GM12873 (cell line): ENCODE measurements around the gene PDE4D.

Source experiments
- TF ChIP-seq, protein P1 (sequence below): IDR thresholded peaks from 2 replicates; pipeline ENCODE4 v1.5.1; 2012; ENCODE audit warnings: low read depth, mild to moderate bottlenecking, moderate library complexity, low read length, control low read depth; ENCODE audit not compliant: insufficient read depth; ENCODE audit errors: missing control alignments

PDE4D gene

DNA sequence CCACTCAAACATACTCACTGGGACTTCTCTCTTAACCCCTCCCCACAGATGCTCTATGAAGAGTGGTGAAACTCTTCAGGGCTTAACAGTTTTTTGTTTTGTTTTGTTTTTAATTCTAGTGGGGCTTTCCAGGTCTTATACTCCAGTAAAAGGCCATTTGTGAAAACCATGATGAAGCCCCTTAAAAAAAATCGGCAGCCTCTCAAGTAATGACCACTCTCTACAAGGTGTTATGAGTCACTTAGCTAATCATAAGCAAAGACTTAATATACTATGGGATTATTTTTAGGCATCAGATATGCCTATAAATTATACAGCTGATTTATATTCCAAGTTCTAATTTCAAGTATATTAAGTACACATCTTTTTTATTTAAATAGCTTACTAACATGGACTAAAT, 702.8 kb downstream of the PDE4D start:
- TF ChIP-seq, protein P1, sequence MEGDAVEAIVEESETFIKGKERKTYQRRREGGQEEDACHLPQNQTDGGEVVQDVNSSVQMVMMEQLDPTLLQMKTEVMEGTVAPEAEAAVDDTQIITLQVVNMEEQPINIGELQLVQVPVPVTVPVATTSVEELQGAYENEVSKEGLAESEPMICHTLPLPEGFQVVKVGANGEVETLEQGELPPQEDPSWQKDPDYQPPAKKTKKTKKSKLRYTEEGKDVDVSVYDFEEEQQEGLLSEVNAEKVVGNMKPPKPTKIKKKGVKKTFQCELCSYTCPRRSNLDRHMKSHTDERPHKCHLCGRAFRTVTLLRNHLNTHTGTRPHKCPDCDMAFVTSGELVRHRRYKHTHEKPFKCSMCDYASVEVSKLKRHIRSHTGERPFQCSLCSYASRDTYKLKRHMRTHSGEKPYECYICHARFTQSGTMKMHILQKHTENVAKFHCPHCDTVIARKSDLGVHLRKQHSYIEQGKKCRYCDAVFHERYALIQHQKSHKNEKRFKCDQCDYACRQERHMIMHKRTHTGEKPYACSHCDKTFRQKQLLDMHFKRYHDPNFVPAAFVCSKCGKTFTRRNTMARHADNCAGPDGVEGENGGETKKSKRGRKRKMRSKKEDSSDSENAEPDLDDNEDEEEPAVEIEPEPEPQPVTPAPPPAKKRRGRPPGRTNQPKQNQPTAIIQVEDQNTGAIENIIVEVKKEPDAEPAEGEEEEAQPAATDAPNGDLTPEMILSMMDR: no peak

DNA sequence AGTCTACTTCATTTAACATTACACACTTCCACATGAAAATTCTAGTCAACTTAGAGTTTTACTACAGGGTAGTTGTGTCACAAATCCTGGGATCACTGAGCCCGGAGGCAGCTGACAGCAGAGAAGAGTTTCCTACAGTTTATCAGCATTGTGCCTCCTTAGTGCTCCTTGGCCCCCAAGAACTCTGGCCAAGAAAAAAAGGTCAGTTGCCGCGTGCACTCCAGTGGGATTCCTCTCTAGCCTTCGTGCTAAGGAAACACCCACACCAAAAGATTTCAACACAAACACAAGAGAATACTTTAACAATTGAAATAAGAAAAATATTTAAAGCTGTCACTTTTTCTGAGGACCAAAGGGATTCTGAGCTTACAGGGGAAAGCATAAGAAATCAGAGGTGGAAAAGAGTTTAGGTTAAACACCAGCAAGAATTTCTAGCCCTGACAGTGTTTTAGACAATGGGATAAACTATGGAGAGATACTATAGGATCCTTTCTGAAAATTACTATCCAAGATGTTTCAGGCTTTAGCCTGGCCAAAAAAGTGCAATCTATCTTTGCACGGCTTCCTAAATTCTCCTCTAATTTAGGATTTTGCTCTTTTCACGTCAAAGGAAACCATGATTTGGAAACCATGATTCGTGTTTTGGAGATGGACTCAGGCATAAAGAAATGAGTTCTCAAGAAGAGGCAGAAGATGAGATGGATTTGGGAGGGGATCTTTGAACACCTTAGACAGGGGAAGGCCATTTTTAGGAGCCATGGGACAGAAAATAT, 703.9 kb downstream of the PDE4D start:
- TF ChIP-seq, protein P1: no peak

DNA sequence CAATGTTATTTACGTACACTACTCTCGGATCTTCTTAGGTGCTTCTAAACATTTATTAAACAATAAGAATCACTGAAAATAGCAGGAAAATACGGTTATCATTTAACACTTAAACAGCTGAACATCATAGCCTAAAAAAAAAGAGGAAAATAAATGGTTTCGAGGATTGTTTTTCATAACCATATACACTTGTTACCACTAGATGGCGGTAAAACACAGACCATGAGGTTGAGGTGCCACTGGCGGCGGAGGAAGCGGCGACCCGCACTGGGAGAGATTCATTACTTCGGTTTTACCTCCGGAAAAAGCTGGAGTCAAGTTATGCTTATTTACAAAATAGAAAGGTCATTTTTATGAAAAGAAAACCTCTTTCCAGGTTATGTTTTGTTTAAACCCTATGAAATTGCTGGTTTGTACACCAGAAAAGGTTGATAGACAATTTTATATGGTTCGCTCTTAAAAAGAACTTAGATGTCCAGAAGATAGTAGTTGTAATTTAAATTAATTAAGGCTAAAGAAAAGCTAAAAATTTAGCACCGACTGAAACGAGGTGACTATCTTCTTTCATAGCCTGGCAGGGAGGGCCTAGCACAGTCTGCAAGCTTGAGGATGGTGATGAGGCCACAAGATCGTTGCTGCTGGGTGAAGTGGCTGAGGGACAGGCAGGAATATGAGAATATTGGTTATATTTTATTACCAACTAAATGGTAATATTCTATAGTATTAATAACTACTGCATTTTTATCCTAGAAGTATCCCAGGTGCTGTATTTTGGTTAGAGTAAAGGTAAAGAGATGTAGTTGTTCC, 704.9 kb downstream of the PDE4D start:
- TF ChIP-seq, protein P1: peak; percentile 59

DNA sequence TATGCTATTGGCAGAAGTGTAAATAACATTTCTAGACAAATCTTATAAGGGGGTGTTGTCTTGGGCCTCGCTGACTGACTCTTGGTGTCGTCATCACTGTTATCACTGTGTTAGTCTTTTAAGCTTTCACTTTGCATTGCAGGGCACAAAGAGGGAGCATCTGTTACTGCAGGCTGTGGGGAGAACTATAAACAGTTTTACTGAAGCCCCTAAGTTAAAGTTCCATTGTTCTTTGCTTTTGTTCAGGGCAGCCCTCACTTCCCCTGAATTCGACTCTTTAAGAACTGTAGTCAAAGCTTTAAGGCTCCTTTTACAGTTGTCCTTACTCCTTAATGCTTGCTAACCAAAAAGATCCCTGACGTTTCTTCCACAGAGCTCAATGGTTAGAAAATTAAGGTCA, 705.7 kb downstream of the PDE4D start:
- TF ChIP-seq, protein P1: no peak

DNA sequence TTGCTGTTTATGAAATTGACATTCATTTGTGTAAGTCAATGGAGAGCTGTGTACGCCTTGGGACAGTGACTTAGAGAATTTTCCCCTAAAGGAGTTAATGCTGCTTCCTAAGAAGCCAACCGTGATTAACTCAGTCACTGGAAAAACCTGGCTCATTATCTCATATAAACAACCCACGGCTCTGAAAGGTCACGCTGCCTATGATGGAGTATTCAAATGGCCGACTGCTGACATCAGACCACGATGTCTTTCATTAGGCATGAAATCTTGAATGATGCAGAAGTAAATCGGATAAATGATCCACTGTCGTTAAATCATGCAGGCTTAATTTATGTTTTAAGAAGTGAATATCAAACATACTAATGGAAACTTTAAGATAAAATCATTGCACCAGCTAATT, 706.9 kb downstream of the PDE4D start:
- TF ChIP-seq, protein P1: no peak

DNA sequence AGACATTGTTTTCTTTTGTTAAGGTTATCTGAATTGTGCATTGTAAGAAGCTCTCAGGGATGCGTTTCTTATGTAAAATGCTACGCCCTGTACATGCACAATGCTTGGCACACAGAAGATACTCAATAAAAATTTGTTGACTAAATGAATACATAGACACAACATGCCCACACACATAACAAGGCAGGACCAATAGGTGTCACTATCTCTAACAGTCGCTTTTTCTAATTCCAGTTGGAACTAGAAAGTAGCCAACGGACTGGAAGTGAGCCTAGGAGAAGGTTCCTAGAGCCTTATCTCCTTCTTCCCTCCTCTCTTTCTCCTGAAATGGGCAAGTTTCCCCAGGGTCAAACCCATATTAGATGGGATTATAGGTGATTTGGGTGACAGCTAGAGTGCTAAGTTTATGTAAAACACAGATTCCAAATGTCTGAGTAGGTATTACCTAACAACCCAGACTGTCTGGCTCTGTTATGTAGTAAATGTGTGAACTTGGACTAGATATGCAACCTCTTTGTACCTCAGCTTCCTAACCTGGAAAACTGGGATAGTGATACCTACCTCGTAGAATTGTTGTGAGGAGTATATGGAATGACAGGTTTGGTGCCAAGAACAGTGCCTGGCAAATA, 707.7 kb downstream of the PDE4D start:
- TF ChIP-seq, protein P1: no peak

DNA sequence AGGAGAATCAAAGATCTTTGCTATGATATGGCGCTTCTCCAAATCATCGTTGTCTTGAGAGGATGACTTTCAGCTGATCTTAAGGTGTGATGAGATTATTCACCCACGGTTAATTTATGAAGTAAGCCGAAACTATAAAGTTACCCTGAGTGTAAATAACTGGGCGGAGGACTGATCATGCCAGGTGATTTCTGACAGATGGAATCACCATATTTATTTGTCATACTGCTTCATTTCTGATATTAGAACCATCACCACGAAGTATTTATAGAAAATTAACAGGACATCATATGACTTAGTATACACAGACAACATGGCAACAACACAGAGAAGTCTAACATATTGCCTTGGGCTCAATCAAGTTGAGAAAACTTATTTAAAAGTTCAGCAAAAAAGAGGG, 708.8 kb downstream of the PDE4D start:
- TF ChIP-seq, protein P1: no peak
